Measurements from ENCODE around the gene ENTPD8.

DNA sequence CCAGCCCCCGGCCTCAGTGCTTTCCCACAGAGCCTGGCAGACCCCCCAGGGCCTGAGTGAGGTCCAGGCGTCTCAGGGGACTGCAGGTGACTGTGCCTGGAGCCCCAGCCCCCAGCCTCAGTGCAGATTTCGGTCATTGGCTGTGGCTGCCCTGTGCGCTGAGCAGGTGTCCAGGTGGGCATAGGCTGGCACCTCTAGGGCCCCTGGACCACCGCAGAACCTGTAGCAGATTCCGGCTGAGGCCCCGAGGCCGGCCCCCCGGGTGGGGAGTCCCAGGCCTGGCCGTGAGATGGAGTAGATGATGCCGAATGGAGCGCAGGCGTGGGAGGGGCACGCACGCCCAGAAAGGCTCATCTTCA lies 30.3 kb downstream of the ENTPD8 start:
- no peak for TF ChIP-seq ZNF274 (IDR thresholded peaks at IDR 0.05; ENCODE audit: low read depth, low read length)
- no peak for TF ChIP-seq YY1 (IDR thresholded peaks at IDR 0.05; ENCODE audit: insufficient read depth, insufficient read length)
- TF ChIP-seq SUZ12 (IDR thresholded peaks at IDR 0.05; ENCODE audit: extremely low read depth, insufficient read depth, insufficient read length) = no peak
